OCI-LY1 (cell line): ENCODE data around the gene NCOA5.

Source experiments
- H2AFZ ChIP-seq: fragments of 200-600 bp; sonication (generic), shearing (Covaris generic); 2 replicates; pipeline ENCODE4 v1.6.0; 2014; ENCODE audit warnings: antibody characterized with exemption, mild to moderate bottlenecking, low read length
- H3F3A ChIP-seq: fragments of 200-600 bp; sonication (generic), shearing (Covaris generic); 2 replicates; pipeline ENCODE4 v1.6.0; 2014; ENCODE audit warnings: mild to moderate bottlenecking, antibody characterized with exemption, low read length, moderate library complexity; ENCODE audit not compliant: insufficient read depth
- H3K27ac ChIP-seq: fragments of 200-600 bp; sonication (generic); 2 replicates; pipeline ENCODE4 v1.5.1; 2014; ENCODE audit warnings: low read length, mixed run types, mild to moderate bottlenecking, low read depth; ENCODE audit not compliant: poor library complexity, severe bottlenecking
- H3K27me3 ChIP-seq: fragments of 200-600 bp; sonication (generic); 2 replicates; pipeline ENCODE4 v1.6.0; 2014; ENCODE audit warnings: antibody characterized with exemption, mild to moderate bottlenecking, low read length, moderate library complexity; ENCODE audit not compliant: insufficient read depth
- H3K36me3 ChIP-seq: fragments of 200-600 bp; sonication (generic); 2 replicates; pipeline ENCODE4 v1.6.1; 2014; ENCODE audit warnings: mild to moderate bottlenecking, antibody characterized with exemption, low read length, moderate library complexity, mixed read lengths; ENCODE audit not compliant: insufficient read depth
- H3K4me1 ChIP-seq: fragments of 200-600 bp; sonication (generic); 2 replicates; pipeline ENCODE4 v1.5.1; 2014; ENCODE audit warnings: mild to moderate bottlenecking, low read length, moderate library complexity; ENCODE audit not compliant: insufficient read depth, severe bottlenecking
- H3K4me2 ChIP-seq: fragments of 200-600 bp; sonication (generic), shearing (Covaris generic); 2 replicates; pipeline ENCODE4 v1.6.1; 2014; ENCODE audit warnings: low read length
- H3K4me3 ChIP-seq: fragments of 200-600 bp; sonication (generic); 2 replicates; pipeline ENCODE4 v1.5.1; 2014; ENCODE audit warnings: low read length, low read depth, mild to moderate bottlenecking, mixed read lengths; ENCODE audit not compliant: poor library complexity, severe bottlenecking
- H3K79me2 ChIP-seq: fragments of 200-600 bp; shearing (Covaris generic); 2 replicates; pipeline ENCODE4 v1.6.1; 2016; ENCODE audit warnings: mixed run types, low read length, mixed read lengths; ENCODE audit not compliant: insufficient read depth
- H3K9ac ChIP-seq: fragments of 200-600 bp; sonication (generic), shearing (Covaris generic); 2 replicates; pipeline ENCODE4 v1.6.1; 2014; ENCODE audit warnings: mild to moderate bottlenecking, low read length, mixed read lengths
- H3K9me2 ChIP-seq: fragments of 200-600 bp; sonication (generic), shearing (Covaris generic); 2 replicates; pipeline ENCODE4 v1.6.1; 2014; ENCODE audit warnings: low read depth, mild to moderate bottlenecking, low read length, mixed read lengths
- H3K9me3 ChIP-seq: fragments of 200-600 bp; shearing (Covaris generic); 2 replicates; pipeline ENCODE4 v1.6.1; 2014; ENCODE audit warnings: low read length, mixed read lengths
- H4K20me1 ChIP-seq: fragments of 200-600 bp; sonication (generic), shearing (Covaris generic); 2 replicates; pipeline ENCODE4 v1.6.0; 2016; ENCODE audit warnings: mild to moderate bottlenecking, low read length; ENCODE audit not compliant: insufficient read depth
- CTCF ChIP-seq: fragments of 200-600 bp; sonication (generic), shearing (Covaris generic); IDR thresholded peaks from 2 replicates; pipeline ENCODE4 v1.5.1; 2017; ENCODE audit warnings: mild to moderate bottlenecking, antibody characterized with exemption, low read length, moderate library complexity, mixed read lengths
- EZH2 ChIP-seq: fragments of 200-600 bp; sonication (generic), shearing (Covaris generic); IDR thresholded peaks from 2 replicates; pipeline ENCODE4 v1.8.0; 2017; ENCODE audit warnings: borderline replicate concordance, mixed run types, mild to moderate bottlenecking, antibody characterized with exemption, low read length, moderate library complexity, mixed read lengths

Gene NCOA5

GRCh38 chr20:46077642-46078305, 12.0 kb downstream of the NCOA5 start:
- TF ChIP-seq CTCF (no peak), EZH2 (no peak)
- Histone ChIP-seq H2AFZ (no peak overlapping the region), H3K4me1 (peaks cover 7% of the 10 kb centered on the region), H3K27ac (no peak overlapping the region), H3K9me3 (no peaks in the 10 kb centered on the region), H3K4me3 (no peak overlapping the region), H3F3A (no peaks in the 10 kb centered on the region), H3K9me2 (no peaks in the 10 kb centered on the region), H3K36me3 (peaks cover 45% of the 10 kb centered on the region), H3K27me3 (no peaks in the 10 kb centered on the region), H3K4me2 (no peak overlapping the region), H4K20me1 (0 out of 2 replicates have a peak, but pooled peaks cover under 1% of the 10 kb centered on the region), H3K79me2 (peaks cover 36% of the 10 kb centered on the region), H3K9ac (no peak overlapping the region)

DNA sequence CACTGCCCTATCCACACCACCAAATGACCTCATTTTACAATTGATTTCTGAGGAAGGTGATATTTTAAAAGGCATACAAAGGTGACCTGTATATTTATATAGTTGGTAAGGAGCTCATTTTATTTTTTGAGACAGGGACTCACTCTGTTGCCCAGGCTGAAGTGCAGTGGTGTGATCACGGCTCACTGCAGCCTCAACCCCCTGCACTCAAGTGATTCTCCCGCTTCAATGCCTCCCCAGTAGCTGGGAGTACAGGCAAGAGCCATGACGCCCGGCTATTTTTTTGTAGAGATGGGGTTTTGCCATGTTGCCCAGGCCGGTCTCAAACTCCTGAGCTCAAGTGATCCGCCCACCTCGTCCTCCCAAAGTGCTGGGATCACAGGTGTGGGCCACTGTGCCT, 13.0 kb downstream of the NCOA5 start:
- no peaks in the 10 kb centered on the region for H3K4me1 ChIP-seq
- no peak for TF ChIP-seq CTCF
- TF ChIP-seq EZH2, result no peak
- H3K9me3 ChIP-seq, result no peaks in the 10 kb centered on the region
- peaks cover 26% of the 10 kb centered on the region for H3K79me2 ChIP-seq
- H3K36me3 ChIP-seq, result peaks cover 45% of the 10 kb centered on the region
- no peaks in the 10 kb centered on the region for H3K9me2 ChIP-seq
- H3F3A ChIP-seq, result no peaks in the 10 kb centered on the region
- H3K9ac ChIP-seq, result no peak overlapping the region
- no peak overlapping the region for H2AFZ ChIP-seq
- H3K4me2 ChIP-seq, result no peak overlapping the region
- no peak overlapping the region for H3K27ac ChIP-seq
- no peak overlapping the region for H3K4me3 ChIP-seq
- no peaks in the 10 kb centered on the region for H4K20me1 ChIP-seq
- H3K27me3 ChIP-seq, result no peaks in the 10 kb centered on the region

- no peaks in the 10 kb centered on the region for H4K20me1 ChIP-seq
- H3K79me2 ChIP-seq, result no peaks in the 10 kb centered on the region
- no peaks in the 10 kb centered on the region for H3K27me3 ChIP-seq
- no peak overlapping the region for H3K4me3 ChIP-seq
- H3K27ac ChIP-seq, result no peak overlapping the region
- no peaks in the 10 kb centered on the region for H3K9me3 ChIP-seq
- no peaks in the 10 kb centered on the region for H3F3A ChIP-seq
- H3K9me2 ChIP-seq, result no peaks in the 10 kb centered on the region
- H3K9ac ChIP-seq, result no peak overlapping the region
- H3K4me1 ChIP-seq, result no peaks in the 10 kb centered on the region
- TF ChIP-seq EZH2, result no peak
- no peak for TF ChIP-seq CTCF
- H3K36me3 ChIP-seq, result peaks cover 53% of the 10 kb centered on the region
- H2AFZ ChIP-seq, result no peak overlapping the region
- H3K4me2 ChIP-seq, result no peak overlapping the region
These were observed 15.8 kb downstream of the NCOA5 start for GRCh38 chr20:46074006-46074405.
